Measurements from ENCODE around the gene SLC26A4. TPM values are rescaled to one million over a fixed set of nuclear protein-coding genes. Genes with fewer than 3 reads are reported as not detected.

The SLC26A4 gene
- total and polyA plus RNA-seq, 2 donors (not counting 1 experiment from before 2014, with no cell fraction given): 0.05 to 0.13 TPM

- Histone ChIP-seq H3K9me3 (ENCODE audit: control extremely low read depth in 1 of 3, control insufficient read depth in 2 of 3, insufficient read depth in 1 of 3, low read length in 2 of 3) (no peaks in the 10 kb centered on the region), H4K20me1 (ENCODE audit: control insufficient read depth, insufficient read depth, low read length, poor library complexity, severe bottlenecking) (no peaks in the 10 kb centered on the region), H3K4me1 (ENCODE audit: control insufficient read depth in 2 of 2, insufficient read depth in 2 of 2, low read length in 2 of 2) (no peaks in the 10 kb centered on the region), H3K4me3 (ENCODE audit: control extremely low read depth in 1 of 5, extremely low read depth in 1 of 5, insufficient read depth in 1 of 5, low read depth in 2 of 5, low read length in 4 of 5) (no peak overlapping the region), H3K27me3 (replicated peaks in 1 of 4; ENCODE audit: control extremely low read depth in 1 of 4, control insufficient read depth in 3 of 4, insufficient read depth in 4 of 4, low read length in 3 of 4) (no peaks in the 10 kb centered on the region), H3K36me3 (replicated peaks in 1 of 2; ENCODE audit: control extremely low read depth in 1 of 2, control insufficient read depth in 1 of 2, extremely low read depth in 1 of 2, insufficient read depth in 2 of 2, low read length in 1 of 2) (no peaks in the 10 kb centered on the region), H3K79me2 (ENCODE audit: control insufficient read depth, insufficient read depth, low read length) (no peaks in the 10 kb centered on the region), H3K4me2 (replicated peaks; ENCODE audit: low read depth, low read length, poor library complexity, severe bottlenecking) (no peak overlapping the region), H2AFZ (ENCODE audit: insufficient read depth, low read depth, low read length, poor library complexity, severe bottlenecking) (no peak overlapping the region), H3K27ac (ENCODE audit: low read length in 2 of 2) (no peak overlapping the region), H3K9ac (ENCODE audit: low read length) (no peak overlapping the region)
- Mint-ChIP-seq H3K27me3 (peaks cover 9% of the 10 kb centered on the region), H3K4me3 (no peak overlapping the region), H3K27ac (no peak overlapping the region), H3K9me3 (ENCODE audit: insufficient read depth) (no peaks in the 10 kb centered on the region), H3K4me1 (no peaks in the 10 kb centered on the region)
- intact Hi-C loops (cut with micrococcal nuclease): no loop called here
- WGBS (ENCODE audit: insufficient coverage): no CpG with 5 or more reads among the region's 4 CpGs
- TF ChIP-seq, protein P1, sequence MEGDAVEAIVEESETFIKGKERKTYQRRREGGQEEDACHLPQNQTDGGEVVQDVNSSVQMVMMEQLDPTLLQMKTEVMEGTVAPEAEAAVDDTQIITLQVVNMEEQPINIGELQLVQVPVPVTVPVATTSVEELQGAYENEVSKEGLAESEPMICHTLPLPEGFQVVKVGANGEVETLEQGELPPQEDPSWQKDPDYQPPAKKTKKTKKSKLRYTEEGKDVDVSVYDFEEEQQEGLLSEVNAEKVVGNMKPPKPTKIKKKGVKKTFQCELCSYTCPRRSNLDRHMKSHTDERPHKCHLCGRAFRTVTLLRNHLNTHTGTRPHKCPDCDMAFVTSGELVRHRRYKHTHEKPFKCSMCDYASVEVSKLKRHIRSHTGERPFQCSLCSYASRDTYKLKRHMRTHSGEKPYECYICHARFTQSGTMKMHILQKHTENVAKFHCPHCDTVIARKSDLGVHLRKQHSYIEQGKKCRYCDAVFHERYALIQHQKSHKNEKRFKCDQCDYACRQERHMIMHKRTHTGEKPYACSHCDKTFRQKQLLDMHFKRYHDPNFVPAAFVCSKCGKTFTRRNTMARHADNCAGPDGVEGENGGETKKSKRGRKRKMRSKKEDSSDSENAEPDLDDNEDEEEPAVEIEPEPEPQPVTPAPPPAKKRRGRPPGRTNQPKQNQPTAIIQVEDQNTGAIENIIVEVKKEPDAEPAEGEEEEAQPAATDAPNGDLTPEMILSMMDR (IDR thresholded peaks at IDR 0.05): no peak
- CTCF ChIA-PET: interaction anchor here (2.5 kb wide), 1 partner anchor 255 kb away, joined by 19 read pairs; no protein-coding TSS in a partner anchor
- POLR2A ChIA-PET: no interaction called here
- DNase-seq (no peak), ATAC-seq (ENCODE audit: low read depth) (no peak)
Observed at GRCh38 chr7:107718456-107719193, 58.0 kb downstream of the SLC26A4 start.

DNA sequence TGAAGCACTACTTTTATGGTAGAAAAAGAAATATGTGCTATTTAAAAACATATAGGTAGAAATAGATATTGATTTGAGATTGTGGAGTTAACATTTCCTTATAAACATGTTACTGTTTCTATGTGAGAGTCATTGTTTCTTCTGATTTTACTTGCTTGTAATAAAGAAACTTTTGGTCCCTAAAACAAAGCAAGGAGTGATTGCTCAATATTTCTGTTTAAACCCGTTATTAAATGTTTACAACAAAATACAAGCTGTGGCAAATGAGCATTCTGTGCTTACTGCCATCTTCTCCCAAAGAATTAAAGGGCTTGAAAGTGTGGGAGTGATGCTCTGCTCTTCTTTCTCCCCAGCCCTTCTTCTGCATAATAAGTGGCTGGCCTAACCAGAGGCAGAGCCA lies 60.7 kb downstream of the SLC26A4 start:
- H3K36me3 ChIP-seq (replicated peaks in 1 of 2; ENCODE audit: control extremely low read depth in 1 of 2, control insufficient read depth in 1 of 2, extremely low read depth in 1 of 2, insufficient read depth in 2 of 2, low read length in 1 of 2): no peaks in the 10 kb centered on the region
- POLR2A ChIA-PET: no interaction called here
- intact Hi-C loops (cut with micrococcal nuclease): no loop called here

More for the DNA sequence above, 60.7 kb downstream of the SLC26A4 start:
- no peak overlapping the region for H3K27ac Mint-ChIP-seq
- Histone ChIP-seq H3K79me2 (ENCODE audit: control insufficient read depth, insufficient read depth, low read length) (no peaks in the 10 kb centered on the region), H3K4me1 (ENCODE audit: control insufficient read depth in 2 of 2, insufficient read depth in 2 of 2, low read length in 2 of 2) (no peaks in the 10 kb centered on the region), H2AFZ (ENCODE audit: insufficient read depth, low read depth, low read length, poor library complexity, severe bottlenecking) (no peak overlapping the region), H3K9me3 (ENCODE audit: control extremely low read depth in 1 of 3, control insufficient read depth in 2 of 3, insufficient read depth in 1 of 3, low read length in 2 of 3) (no peaks in the 10 kb centered on the region), H4K20me1 (ENCODE audit: control insufficient read depth, insufficient read depth, low read length, poor library complexity, severe bottlenecking) (no peaks in the 10 kb centered on the region), H3K27me3 (replicated peaks in 1 of 4; ENCODE audit: control extremely low read depth in 1 of 4, control insufficient read depth in 3 of 4, insufficient read depth in 4 of 4, low read length in 3 of 4) (no peaks in the 10 kb centered on the region), H3K9ac (ENCODE audit: low read length) (no peak overlapping the region), H3K27ac (ENCODE audit: low read length in 2 of 2) (no peak overlapping the region), H3K4me3 (ENCODE audit: control extremely low read depth in 1 of 5, extremely low read depth in 1 of 5, insufficient read depth in 1 of 5, low read depth in 2 of 5, low read length in 4 of 5) (no peak overlapping the region), H3K4me2 (replicated peaks; ENCODE audit: low read depth, low read length, poor library complexity, severe bottlenecking) (no peak overlapping the region)
- CTCF ChIA-PET: interaction anchor here (1.5 kb wide), 1 partner anchor 10 kb away, joined by 3 read pairs; no protein-coding TSS in a partner anchor
- ATAC-seq (ENCODE audit: low read depth): no peak
- H3K4me3 Mint-ChIP-seq: no peak overlapping the region
- H3K4me1 Mint-ChIP-seq: no peaks in the 10 kb centered on the region
- TF ChIP-seq, protein P1 (IDR thresholded peaks at IDR 0.05): no peak
- no peak for TF ChIP-seq EZH2 (IDR thresholded peaks at IDR 0.05; ENCODE audit: borderline replicate concordance, insufficient read depth, low read depth, low read length, poor library complexity, severe bottlenecking)
- WGBS (ENCODE audit: insufficient coverage): no CpG with 5 or more reads among the region's 1 CpG
- no peaks in the 10 kb centered on the region for H3K9me3 Mint-ChIP-seq (ENCODE audit: insufficient read depth)
- H3K27me3 Mint-ChIP-seq: peaks cover 5% of the 10 kb centered on the region
- no peak for DNase-seq
